AML-193 (cell line): ENCODE measurements around the gene SOX4.

Experiments
- DNase-seq, 2 experiments: peaks; one replicate each; lab custom pipeline; 2025; lab: John Stamatoyannopoulos, UW

The SOX4 gene

DNA sequence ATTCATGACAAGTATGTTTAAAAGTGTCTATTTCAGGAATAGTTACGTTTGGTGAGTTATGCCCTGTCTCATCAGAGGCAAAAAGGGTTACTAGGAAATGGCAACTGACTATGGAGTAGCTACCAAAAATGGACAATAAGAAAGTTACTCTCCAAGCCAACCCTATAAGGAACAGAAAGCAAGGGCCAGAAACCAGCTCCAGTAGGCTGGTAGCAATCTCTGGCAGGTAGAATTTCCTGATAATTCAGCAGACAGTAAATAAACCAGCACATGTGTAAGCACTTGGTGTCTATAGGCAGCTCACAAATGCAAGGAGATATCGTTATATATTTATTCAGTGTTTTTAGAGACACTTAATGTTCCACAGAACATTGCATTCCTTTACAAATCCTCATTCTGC is 20.3 kb downstream of the SOX4 start:
- no peak for DNase-seq

DNA sequence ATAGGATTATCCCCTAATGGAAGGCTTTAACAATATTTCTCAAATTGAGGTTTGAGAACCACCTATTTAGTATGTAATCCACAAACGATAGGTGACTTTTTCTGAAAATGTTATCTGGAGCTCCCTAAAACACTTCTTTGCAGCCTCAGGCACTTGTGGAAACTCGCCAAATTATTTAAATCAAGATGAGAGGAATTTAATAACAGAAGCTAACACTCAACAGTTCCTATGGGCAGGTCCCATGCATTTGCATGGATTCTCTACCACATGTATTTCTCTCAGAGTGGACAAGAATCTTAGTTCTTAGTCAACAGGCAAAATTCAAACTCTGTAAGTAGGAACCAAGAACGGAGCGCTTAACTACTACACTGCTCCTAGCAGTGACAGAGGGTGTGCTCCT is 20.7 kb downstream of the SOX4 start:
- DNase-seq = no peak

GRCh38 chr6:21615504-21615903 is 22.0 kb downstream of the SOX4 start:
- DNase-seq = no peak

DNA sequence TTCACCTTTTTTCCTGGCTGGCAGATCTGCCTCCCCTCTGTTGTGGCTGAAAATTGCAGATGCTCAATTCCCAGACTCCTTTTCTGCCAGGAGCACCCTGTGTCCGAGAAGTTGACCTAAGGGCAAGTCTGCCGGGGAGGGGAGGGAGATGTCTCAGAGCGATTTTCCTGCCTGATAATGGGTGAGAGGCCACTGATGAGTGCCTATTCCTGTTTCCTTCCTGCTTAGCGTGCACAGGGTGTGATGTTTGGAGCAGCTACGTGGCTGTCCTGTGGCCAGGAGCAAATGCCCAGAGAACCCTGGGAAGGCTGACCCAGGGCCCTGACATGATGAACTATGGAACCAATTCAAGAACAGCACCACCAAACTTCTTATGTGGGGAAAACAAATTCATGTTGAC is 22.5 kb downstream of the SOX4 start:
- DNase-seq = no peak

GRCh38 chr6:21625642-21626041 is 32.1 kb downstream of the SOX4 start:
- no peak for DNase-seq

DNA sequence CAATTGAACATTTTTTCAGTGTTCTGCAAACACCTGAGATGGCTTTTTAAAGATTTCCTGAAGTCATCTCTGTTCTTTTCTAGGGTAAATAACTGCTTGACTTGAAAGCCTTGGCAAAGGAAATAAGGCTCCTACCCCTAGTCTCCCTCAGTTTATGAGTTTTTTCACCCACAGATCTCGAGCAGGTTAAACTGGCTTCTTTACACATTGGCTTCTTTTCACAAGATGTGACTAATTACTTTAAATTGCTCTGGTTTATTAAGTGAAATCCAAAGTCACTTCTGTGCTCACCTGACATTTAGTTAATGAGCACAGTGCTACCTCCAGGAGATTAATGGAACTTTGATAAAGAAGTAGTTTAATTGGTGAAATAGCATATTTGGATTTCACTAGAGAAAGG is 33.2 kb downstream of the SOX4 start:
- no peak for DNase-seq

DNA sequence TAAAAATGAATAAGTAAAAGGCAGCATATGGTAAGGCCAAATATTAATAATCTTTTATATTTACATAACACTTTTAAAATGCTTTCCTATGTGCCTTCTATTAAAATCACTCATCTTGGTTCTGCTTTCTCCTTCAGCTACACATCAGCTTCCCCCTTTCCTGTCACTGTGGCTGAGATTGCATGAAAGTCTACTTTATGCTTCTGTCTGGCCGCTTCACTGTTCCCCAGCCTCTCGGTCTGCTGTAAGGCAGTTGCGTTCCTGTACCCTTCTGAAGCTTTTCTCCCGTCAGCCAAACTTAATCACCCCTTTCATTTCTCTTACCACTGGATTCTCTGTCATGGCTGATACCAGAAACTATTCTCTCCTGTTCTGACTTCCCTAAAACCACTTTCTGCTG is 34.6 kb downstream of the SOX4 start:
- no peak for DNase-seq

DNA sequence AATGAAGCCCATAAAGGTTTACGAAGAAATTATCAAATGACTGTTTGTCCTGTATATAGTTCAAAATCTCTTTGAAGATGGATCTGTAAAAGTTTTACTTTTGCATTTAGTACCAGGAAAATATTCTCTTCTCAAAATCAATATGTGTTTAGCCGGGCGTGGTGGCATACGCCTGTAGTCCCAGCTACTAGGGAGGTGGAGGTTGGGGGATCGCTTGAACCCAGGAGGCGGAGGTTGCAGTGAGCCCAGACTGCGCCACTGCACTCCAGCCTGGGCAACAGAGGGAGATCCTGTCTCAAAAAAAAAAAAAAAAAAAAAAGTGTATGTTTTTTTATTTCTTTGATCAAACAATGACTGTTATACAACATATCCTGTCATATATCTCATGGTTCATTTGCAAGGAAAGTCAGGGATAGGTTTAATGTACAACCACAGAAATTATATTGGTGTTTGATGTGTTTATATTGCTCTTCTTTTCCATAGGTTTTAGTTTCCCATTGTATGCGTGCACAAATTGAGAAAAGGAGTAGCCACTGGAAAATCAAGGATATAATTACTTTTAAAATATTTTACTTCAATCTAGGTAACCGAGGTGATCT is 40.1 kb downstream of the SOX4 start:
- DNase-seq = no peak

GRCh38 chr6:21634582-21634981 is 41.0 kb downstream of the SOX4 start:
- no peak for DNase-seq

- no peak for DNase-seq
Observed at GRCh38 chr6:21636876-21637275, 43.3 kb downstream of the SOX4 start.

GRCh38 chr6:21639316-21639715 is 45.8 kb downstream of the SOX4 start:
- DNase-seq = no peak
